Astrocyte (in vitro differentiated cells and primary cell): ENCODE data around the gene TNFAIP2. TPM values are rescaled to one million over a fixed set of nuclear protein-coding genes. Genes with fewer than 3 reads are reported as not detected.

Experiments
- DNase-seq: peaks from one replicate; pipeline ENCODE4 v3.0.0-alpha.2; 2010; ENCODE audit warnings: low read depth
- FAIRE-seq: peaks from 2 replicates; lab custom pipeline; 2011; peaks lifted over from hg19 to GRCh38; lab: Jason Lieb, UNC
- H2AFZ ChIP-seq: 2 replicates; pipeline ENCODE4 v1.6.0; 2012; ENCODE audit warnings: low read depth, low read length, inconsistent platforms
- H3K27ac ChIP-seq: 2 replicates; pipeline ENCODE4 v1.5.1; 2011; ENCODE audit warnings: low read depth, low read length, inconsistent platforms
- H3K27me3 ChIP-seq: 2 replicates; pipeline ENCODE4 v1.6.0; 2011; ENCODE audit warnings: low read length, inconsistent platforms; ENCODE audit not compliant: insufficient read depth
- H3K36me3 ChIP-seq: 2 replicates; pipeline ENCODE4 v1.5.1; 2011; ENCODE audit warnings: low read length, inconsistent platforms; ENCODE audit not compliant: insufficient read depth
- H3K4me1 ChIP-seq: 2 replicates; pipeline ENCODE4 v1.5.1; 2011; ENCODE audit warnings: low read length, inconsistent platforms; ENCODE audit not compliant: insufficient read depth
- H3K4me2 ChIP-seq: 2 replicates; pipeline ENCODE4 v1.6.0; 2012; ENCODE audit warnings: low read length, inconsistent platforms
- H3K4me3 ChIP-seq: 2 replicates; pipeline ENCODE4 v1.5.1; 2011; ENCODE audit warnings: low read depth, mild to moderate bottlenecking, low read length, inconsistent platforms; ENCODE audit not compliant: insufficient read depth
- H3K79me2 ChIP-seq: 2 replicates; pipeline ENCODE4 v1.6.0; 2012; ENCODE audit warnings: mild to moderate bottlenecking, low read length, inconsistent platforms; ENCODE audit not compliant: insufficient read depth
- H3K9ac ChIP-seq: 2 replicates; pipeline ENCODE4 v1.6.0; 2012; ENCODE audit warnings: mild to moderate bottlenecking, low read length, inconsistent platforms
- H3K9me3 ChIP-seq: 2 replicates; pipeline ENCODE4 v1.5.1; 2012; ENCODE audit warnings: low read depth, mild to moderate bottlenecking, low read length, inconsistent platforms; ENCODE audit not compliant: insufficient read depth
- H4K20me1 ChIP-seq: 2 replicates; pipeline ENCODE4 v1.6.0; 2012; ENCODE audit warnings: low read length, inconsistent platforms; ENCODE audit not compliant: insufficient read depth
- H3K27ac Mint-ChIP-seq: one replicate; pipeline ENCODE4 v1.8.0; 2021; ENCODE audit warnings: mild to moderate bottlenecking, mixed read lengths; ENCODE audit not compliant: unreplicated experiment
- H3K27me3 Mint-ChIP-seq: one replicate; pipeline ENCODE4 v1.8.0; 2021; ENCODE audit warnings: low read depth, mixed read lengths; ENCODE audit not compliant: unreplicated experiment
- H3K36me3 Mint-ChIP-seq: one replicate; pipeline ENCODE4 v1.8.0; 2021; ENCODE audit warnings: low read depth, mixed read lengths; ENCODE audit not compliant: unreplicated experiment
- H3K4me1 Mint-ChIP-seq: one replicate; pipeline ENCODE4 v1.8.0; 2021; ENCODE audit warnings: low read depth, mixed read lengths; ENCODE audit not compliant: unreplicated experiment
- H3K4me3 Mint-ChIP-seq: one replicate; pipeline ENCODE4 v1.8.0; 2021; ENCODE audit warnings: mild to moderate bottlenecking, moderate library complexity, mixed read lengths; ENCODE audit not compliant: unreplicated experiment
- H3K9me3 Mint-ChIP-seq: one replicate; pipeline ENCODE4 v1.8.0; 2021; ENCODE audit warnings: mild to moderate bottlenecking, mixed read lengths; ENCODE audit not compliant: unreplicated experiment
- CTCF ChIP-seq: IDR thresholded peaks from 2 replicates; pipeline ENCODE4 v1.5.1; 2011; ENCODE audit warnings: low read depth, mild to moderate bottlenecking, inconsistent platforms, low read length, moderate library complexity; ENCODE audit not compliant: insufficient read depth
- EZH2 ChIP-seq: IDR thresholded peaks from 2 replicates; pipeline ENCODE4 v1.6.1; 2012; ENCODE audit warnings: mild to moderate bottlenecking, low read length, inconsistent platforms; ENCODE audit not compliant: insufficient read depth
- total RNA-seq: library from RNA; stranded (reverse); gene quantifications from 2 replicates; pipeline ENCODE4 v1.2.1, GENCODE V29; 2021

TNFAIP2 gene
- total RNA-seq, 1 donor from 2014 or later, result 29.5 TPM

DNA sequence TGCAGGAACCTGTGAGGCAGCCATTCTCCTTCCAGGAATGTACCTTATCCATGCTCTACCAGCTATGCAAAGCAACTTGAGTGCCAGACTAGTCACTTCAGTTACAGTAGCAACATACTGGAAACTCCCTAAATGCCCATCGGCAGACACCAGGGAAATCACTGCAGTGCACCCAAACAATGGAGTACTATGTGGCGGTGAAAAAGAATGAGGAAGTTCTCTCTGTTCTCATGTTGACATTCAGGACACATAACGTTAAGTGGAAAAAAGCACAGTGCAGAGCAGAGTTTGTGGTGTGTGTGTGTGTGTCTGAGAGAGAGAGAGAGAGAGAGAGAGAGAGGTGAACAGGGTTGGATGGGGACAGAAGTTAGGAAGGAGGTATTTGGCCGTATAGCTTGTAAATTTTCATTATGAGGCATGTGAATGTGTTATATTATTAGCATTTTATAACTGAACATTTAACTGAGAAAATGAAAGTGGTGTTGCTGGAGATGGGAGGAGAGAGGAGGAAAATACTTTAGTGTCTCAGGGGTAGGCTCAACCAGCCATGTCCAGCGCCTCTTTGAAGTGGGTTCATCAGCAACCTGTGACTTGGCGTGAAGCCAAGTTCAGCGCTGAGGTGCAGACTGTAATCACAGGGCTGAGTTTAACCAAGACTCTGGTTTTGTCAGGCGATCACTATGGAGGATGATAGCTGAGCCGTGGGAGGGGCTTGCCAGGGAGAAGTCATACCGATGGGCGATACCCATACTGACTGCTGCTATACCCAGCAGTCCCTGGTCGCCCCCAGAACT lies 17.3 kb downstream of the TNFAIP2 start:
- no peaks in the 10 kb centered on the region for H3K36me3 Mint-ChIP-seq
- no peaks in the 10 kb centered on the region for H3K36me3 ChIP-seq
- peaks cover 40% of the 10 kb centered on the region for H3K27me3 Mint-ChIP-seq
- peaks cover 5% of the 10 kb centered on the region for H4K20me1 ChIP-seq
- no peak overlapping the region for H2AFZ ChIP-seq
- no peak overlapping the region for H3K4me3 Mint-ChIP-seq
- no peak for FAIRE-seq
- peaks cover 33% of the 10 kb centered on the region for H3K27me3 ChIP-seq
- H3K9me3 ChIP-seq, result no peaks in the 10 kb centered on the region
- DNase-seq, result no peak
- peak overlapping the region; percentile 15 for H3K27ac Mint-ChIP-seq
- no peak overlapping the region for H3K4me2 ChIP-seq
- H3K9me3 Mint-ChIP-seq, result no peaks in the 10 kb centered on the region
- H3K27ac ChIP-seq, result no peak overlapping the region
- peaks cover 8% of the 10 kb centered on the region for H3K4me1 ChIP-seq
- TF ChIP-seq CTCF, result no peak
- TF ChIP-seq EZH2, result no peak
- no peak overlapping the region for H3K4me3 ChIP-seq
- H3K79me2 ChIP-seq, result no peaks in the 10 kb centered on the region
- H3K4me1 Mint-ChIP-seq, result peaks cover 15% of the 10 kb centered on the region
- H3K9ac ChIP-seq, result no peak overlapping the region

DNA sequence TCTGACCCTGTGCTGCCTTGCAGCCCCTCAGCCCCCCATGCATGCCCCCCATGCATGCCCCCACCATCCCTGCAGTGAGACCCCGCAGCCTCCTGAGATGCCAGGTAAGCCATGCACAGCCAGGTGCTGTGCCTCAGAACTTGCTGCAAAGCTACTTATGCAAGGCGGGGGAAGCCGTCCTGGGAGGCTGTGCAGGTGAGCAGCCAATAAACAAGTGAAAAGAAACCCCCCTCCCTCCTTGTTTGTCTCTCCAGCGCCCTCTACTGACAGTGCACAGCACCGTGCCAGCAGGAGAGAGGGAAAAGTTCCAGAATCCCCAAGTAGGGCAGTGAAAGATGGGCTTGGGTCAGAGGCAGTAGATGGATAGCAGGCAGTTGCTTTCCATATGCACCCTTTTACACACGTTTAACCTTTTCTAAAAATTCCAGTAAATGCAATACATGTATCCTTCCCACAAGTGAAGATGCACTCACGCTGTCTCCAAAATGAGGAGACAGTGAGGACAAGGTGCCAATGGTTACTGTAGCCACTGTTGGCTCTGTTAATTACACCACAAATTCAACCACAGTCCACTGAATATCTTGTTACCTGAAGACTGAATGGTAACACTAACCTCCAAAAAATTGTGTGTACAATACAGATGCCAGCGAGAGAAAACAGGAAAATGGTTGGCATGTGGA lies 18.0 kb downstream of the TNFAIP2 start:
- Histone ChIP-seq H3K27me3 (peaks cover 33% of the 10 kb centered on the region), H4K20me1 (peaks cover 5% of the 10 kb centered on the region), H3K9ac (no peak overlapping the region), H3K9me3 (no peaks in the 10 kb centered on the region), H3K36me3 (no peaks in the 10 kb centered on the region), H3K4me2 (no peak overlapping the region), H3K4me3 (no peak overlapping the region), H2AFZ (no peak overlapping the region), H3K4me1 (peaks cover 8% of the 10 kb centered on the region), H3K27ac (no peak overlapping the region), H3K79me2 (no peaks in the 10 kb centered on the region)
- Mint-ChIP-seq H3K4me3 (no peak overlapping the region), H3K36me3 (no peaks in the 10 kb centered on the region), H3K27ac (no peak overlapping the region), H3K9me3 (no peaks in the 10 kb centered on the region), H3K4me1 (peaks cover 15% of the 10 kb centered on the region), H3K27me3 (peaks cover 47% of the 10 kb centered on the region)
- TF ChIP-seq CTCF (peak; percentile 44), EZH2 (no peak)
- DNase-seq, result no peak
- FAIRE-seq, result no peak

DNA sequence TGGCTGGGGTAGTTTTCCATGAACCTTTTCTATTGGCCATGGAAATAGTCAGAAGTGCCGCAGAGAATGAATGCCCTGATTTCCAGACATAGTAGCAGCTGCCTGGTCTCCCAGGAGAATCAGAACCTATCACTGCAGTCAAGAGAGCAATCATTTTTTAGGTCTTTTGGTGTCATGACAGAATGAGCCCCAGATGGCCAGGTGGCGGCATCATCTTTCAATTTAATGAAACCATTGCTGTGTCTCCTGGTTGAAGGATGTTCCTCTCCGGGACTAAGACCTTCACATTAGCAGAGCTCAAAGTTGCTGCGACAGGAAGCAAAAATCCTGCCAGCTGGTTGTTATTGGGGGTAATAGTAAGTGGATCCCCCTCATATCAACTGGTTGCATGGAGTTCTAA lies 18.8 kb downstream of the TNFAIP2 start:
- H3K36me3 Mint-ChIP-seq, result no peaks in the 10 kb centered on the region
- H3K27ac Mint-ChIP-seq, result no peak overlapping the region
- Histone ChIP-seq H3K79me2 (no peaks in the 10 kb centered on the region), H3K9me3 (no peaks in the 10 kb centered on the region), H3K4me3 (no peak overlapping the region), H4K20me1 (no peaks in the 10 kb centered on the region), H3K9ac (no peak overlapping the region), H3K27me3 (peaks cover 33% of the 10 kb centered on the region), H3K27ac (no peak overlapping the region), H3K4me1 (peaks cover 1% of the 10 kb centered on the region), H3K36me3 (no peaks in the 10 kb centered on the region), H2AFZ (no peak overlapping the region), H3K4me2 (no peak overlapping the region)
- H3K4me3 Mint-ChIP-seq, result no peak overlapping the region
- H3K4me1 Mint-ChIP-seq, result peaks cover 7% of the 10 kb centered on the region
- no peak for FAIRE-seq
- TF ChIP-seq CTCF (no peak), EZH2 (no peak)
- H3K9me3 Mint-ChIP-seq, result no peaks in the 10 kb centered on the region
- H3K27me3 Mint-ChIP-seq, result peaks cover 54% of the 10 kb centered on the region
- DNase-seq, result no peak
